ENCODE results near the gene MCC. TPM values are rescaled to one million over a fixed set of nuclear protein-coding genes. Genes with fewer than 3 reads are reported as not detected.

The MCC gene
- 1 to 10 TPM in 2 of 4 donors, under 1 TPM in 2; 0.45 to 3.5 (median 1.6) TPM for polyA plus RNA-seq
- long read RNA-seq, donor 1 = 0 reads
- long read RNA-seq, donor 2 = 0 reads
- long read RNA-seq, donor 3 = 0 reads
- long read RNA-seq, donor 4 = 0 reads
- long read RNA-seq, donor 5 = 0 reads
- long read RNA-seq, donor 6 = 0 reads
- long read RNA-seq, donor 7, full-length matches to known transcripts = 2 of 2 reads
- long read RNA-seq, donor 7, partial matches to known transcripts = 0 of 2 reads
- long read RNA-seq, donor 7, other reads (novel, unspliced or antisense) = 0 of 2 reads
- long read RNA-seq, donor 8 = 0 reads
- long read RNA-seq, donor 9 = 0 reads
- long read RNA-seq, donor 10 = 0 reads

- peak within 1 kb of the TSS in 2 of 3 donors; percentile 34 to 48 for H3K27ac ChIP-seq (ENCODE audit: low read depth in 1 of 3, low read length in 2 of 3)
- 1 to 3% (median 3%) methylated on average over 68 to 86 of the region's 86 CpGs for WGBS, 3 donors
- no peak for FAIRE-seq
These were observed at the start of gene MCC for GRCh38 chr5:113487781-113488644. TSS of gene MCC (minus strand) at chr5:113488453.

GRCh38 chr5:113531481-113532159 lies 43.4 kb upstream of the MCC start:
- no peak overlapping the region for H3K4me3 ChIP-seq (ENCODE audit: low read depth in 1 of 3, low read length in 3 of 3)
- no peak for DNase-seq
- H3K9me3 ChIP-seq (ENCODE audit: control insufficient read depth in 2 of 2, insufficient read depth in 1 of 2, low read depth in 1 of 2, low read length in 1 of 2) = peaks cover 0 to 21% of the 10 kb centered on the region in 2 donors
- no peak overlapping the region for H3K27ac ChIP-seq (ENCODE audit: low read depth in 1 of 3, low read length in 2 of 3)
- no peaks in the 10 kb centered on the region for H3K27me3 ChIP-seq (ENCODE audit: control insufficient read depth in 3 of 3, insufficient read depth in 3 of 3, low read length in 3 of 3)
- 93 to 98% (median 95%) methylated on average over 2 of the region's 2 CpGs for whole genome bisulfite sequencing, 3 donors
- FAIRE-seq = no peak
- H3K36me3 ChIP-seq (ENCODE audit: control insufficient read depth in 3 of 3, insufficient read depth in 2 of 3, low read depth in 1 of 3, low read length in 3 of 3) = peaks cover 4 to 23% (median 4%) of the 10 kb centered on the region in 3 donors
- no peaks in the 10 kb centered on the region for H3K4me1 ChIP-seq (ENCODE audit: control insufficient read depth in 3 of 3, insufficient read depth in 2 of 3, low read depth in 1 of 3, low read length in 2 of 3)

More at GRCh38 chr5:113487781-113488644, at the start of gene MCC:
- Histone ChIP-seq H3K4me3 (ENCODE audit: low read depth in 1 of 3, low read length in 3 of 3) (peak within 1 kb of the TSS; percentile 43 to 58 (median 56)), H3K9me3 (ENCODE audit: control insufficient read depth in 2 of 2, insufficient read depth in 1 of 2, low read depth in 1 of 2, low read length in 1 of 2) (peaks cover 0 to 7% of the 10 kb centered on the region in 2 donors), H3K27me3 (ENCODE audit: control insufficient read depth in 3 of 3, insufficient read depth in 3 of 3, low read length in 3 of 3) (peaks cover 4 to 44% (median 15%) of the 10 kb centered on the region in 3 donors), H3K36me3 (ENCODE audit: control insufficient read depth in 3 of 3, insufficient read depth in 2 of 3, low read depth in 1 of 3, low read length in 3 of 3) (no peaks in the 10 kb centered on the region), H3K4me1 (ENCODE audit: control insufficient read depth in 3 of 3, insufficient read depth in 2 of 3, low read depth in 1 of 3, low read length in 2 of 3) (peaks cover 0 to 9% (median 6%) of the 10 kb centered on the region in 3 donors)
- DNase-seq = peak; percentile 25 to 85

GRCh38 chr5:113527746-113528145 lies 39.5 kb upstream of the MCC start:
- FAIRE-seq = no peak
- no peaks in the 10 kb centered on the region for H3K27me3 ChIP-seq (ENCODE audit: control insufficient read depth in 3 of 3, insufficient read depth in 3 of 3, low read length in 3 of 3)
- DNase-seq = no peak
- H3K27ac ChIP-seq (ENCODE audit: low read depth in 1 of 3, low read length in 2 of 3) = no peak overlapping the region
- H3K4me3 ChIP-seq (ENCODE audit: low read depth in 1 of 3, low read length in 3 of 3) = no peak overlapping the region
- peaks cover 2 to 12% (median 4%) of the 10 kb centered on the region in 3 donors for H3K36me3 ChIP-seq (ENCODE audit: control insufficient read depth in 3 of 3, insufficient read depth in 2 of 3, low read depth in 1 of 3, low read length in 3 of 3)
- 93 to 98% (median 95%) methylated on average over 5 of the region's 5 CpGs for WGBS, 3 donors
- H3K9me3 ChIP-seq (ENCODE audit: control insufficient read depth in 2 of 2, insufficient read depth in 1 of 2, low read depth in 1 of 2, low read length in 1 of 2) = peaks cover 0 to 16% of the 10 kb centered on the region in 2 donors
- H3K4me1 ChIP-seq (ENCODE audit: control insufficient read depth in 3 of 3, insufficient read depth in 2 of 3, low read depth in 1 of 3, low read length in 2 of 3) = no peaks in the 10 kb centered on the region

- WGBS, 3 donors = 92 to 94% (median 93%) methylated on average over 4 of the region's 4 CpGs
- H3K9me3 ChIP-seq (ENCODE audit: control insufficient read depth in 2 of 2, insufficient read depth in 1 of 2, low read depth in 1 of 2, low read length in 1 of 2) = peaks cover 0 to 14% of the 10 kb centered on the region in 2 donors
- H3K4me3 ChIP-seq (ENCODE audit: low read depth in 1 of 3, low read length in 3 of 3) = no peak overlapping the region
- no peak for FAIRE-seq
- H3K27ac ChIP-seq (ENCODE audit: low read depth in 1 of 3, low read length in 2 of 3) = no peak overlapping the region
- H3K36me3 ChIP-seq (ENCODE audit: control insufficient read depth in 3 of 3, insufficient read depth in 2 of 3, low read depth in 1 of 3, low read length in 3 of 3) = peaks cover 2 to 11% (median 3%) of the 10 kb centered on the region in 3 donors
- H3K27me3 ChIP-seq (ENCODE audit: control insufficient read depth in 3 of 3, insufficient read depth in 3 of 3, low read length in 3 of 3) = no peaks in the 10 kb centered on the region
- no peaks in the 10 kb centered on the region for H3K4me1 ChIP-seq (ENCODE audit: control insufficient read depth in 3 of 3, insufficient read depth in 2 of 3, low read depth in 1 of 3, low read length in 2 of 3)
- no peak for DNase-seq
These were observed 38.2 kb upstream of the MCC start for GRCh38 chr5:113526421-113526820.

- Histone ChIP-seq H3K4me1 (ENCODE audit: control insufficient read depth in 3 of 3, insufficient read depth in 2 of 3, low read depth in 1 of 3, low read length in 2 of 3) (no peaks in the 10 kb centered on the region), H3K36me3 (ENCODE audit: control insufficient read depth in 3 of 3, insufficient read depth in 2 of 3, low read depth in 1 of 3, low read length in 3 of 3) (peaks cover 0 to 8% (median 0%) of the 10 kb centered on the region in 3 donors), H3K9me3 (ENCODE audit: control insufficient read depth in 2 of 2, insufficient read depth in 1 of 2, low read depth in 1 of 2, low read length in 1 of 2) (peaks cover 0 to 6% of the 10 kb centered on the region in 2 donors), H3K4me3 (ENCODE audit: low read depth in 1 of 3, low read length in 3 of 3) (no peak overlapping the region), H3K27me3 (ENCODE audit: control insufficient read depth in 3 of 3, insufficient read depth in 3 of 3, low read length in 3 of 3) (no peaks in the 10 kb centered on the region), H3K27ac (ENCODE audit: low read depth in 1 of 3, low read length in 2 of 3) (no peak overlapping the region)
- DNase-seq (no peak), FAIRE-seq (no peak)
- WGBS, 3 donors = 63 to 82% (median 68%) methylated on average over 2 of the region's 2 CpGs
These were observed 36.7 kb upstream of the MCC start for GRCh38 chr5:113524927-113525326.

GRCh38 chr5:113523168-113523567 lies 34.9 kb upstream of the MCC start:
- no peaks in the 10 kb centered on the region for H3K27me3 ChIP-seq (ENCODE audit: control insufficient read depth in 3 of 3, insufficient read depth in 3 of 3, low read length in 3 of 3)
- no peaks in the 10 kb centered on the region for H3K4me1 ChIP-seq (ENCODE audit: control insufficient read depth in 3 of 3, insufficient read depth in 2 of 3, low read depth in 1 of 3, low read length in 2 of 3)
- H3K4me3 ChIP-seq (ENCODE audit: low read depth in 1 of 3, low read length in 3 of 3) = no peak overlapping the region
- DNase-seq = no peak
- WGBS, 3 donors = 67 to 88% (median 81%) methylated on average over 2 of the region's 2 CpGs
- no peak for FAIRE-seq
- H3K9me3 ChIP-seq (ENCODE audit: control insufficient read depth in 2 of 2, insufficient read depth in 1 of 2, low read depth in 1 of 2, low read length in 1 of 2) = no peaks in the 10 kb centered on the region
- peaks cover 0 to 7% (median 2%) of the 10 kb centered on the region in 3 donors for H3K36me3 ChIP-seq (ENCODE audit: control insufficient read depth in 3 of 3, insufficient read depth in 2 of 3, low read depth in 1 of 3, low read length in 3 of 3)
- H3K27ac ChIP-seq (ENCODE audit: low read depth in 1 of 3, low read length in 2 of 3) = no peak overlapping the region

GRCh38 chr5:113520899-113521298 lies 32.6 kb upstream of the MCC start:
- no peaks in the 10 kb centered on the region for H3K4me1 ChIP-seq (ENCODE audit: control insufficient read depth in 3 of 3, insufficient read depth in 2 of 3, low read depth in 1 of 3, low read length in 2 of 3)
- no peak for FAIRE-seq
- DNase-seq = no peak

GRCh38 chr5:113520429-113520828 lies 32.2 kb upstream of the MCC start:
- H3K9me3 ChIP-seq (ENCODE audit: control insufficient read depth in 2 of 2, insufficient read depth in 1 of 2, low read depth in 1 of 2, low read length in 1 of 2) = no peaks in the 10 kb centered on the region
- DNase-seq (no peak), FAIRE-seq (peak; percentile 19)
- no peaks in the 10 kb centered on the region for H3K27me3 ChIP-seq (ENCODE audit: control insufficient read depth in 3 of 3, insufficient read depth in 3 of 3, low read length in 3 of 3)
- peaks cover 0 to 2% (median 0%) of the 10 kb centered on the region in 3 donors for H3K4me1 ChIP-seq (ENCODE audit: control insufficient read depth in 3 of 3, insufficient read depth in 2 of 3, low read depth in 1 of 3, low read length in 2 of 3)
- H3K27ac ChIP-seq (ENCODE audit: low read depth in 1 of 3, low read length in 2 of 3) = no peak overlapping the region
- no peak overlapping the region for H3K4me3 ChIP-seq (ENCODE audit: low read depth in 1 of 3, low read length in 3 of 3)
- H3K36me3 ChIP-seq (ENCODE audit: control insufficient read depth in 3 of 3, insufficient read depth in 2 of 3, low read depth in 1 of 3, low read length in 3 of 3) = peaks cover 0 to 7% (median 3%) of the 10 kb centered on the region in 3 donors

More at GRCh38 chr5:113520899-113521298, 32.6 kb upstream of the MCC start:
- H3K36me3 ChIP-seq (ENCODE audit: control insufficient read depth in 3 of 3, insufficient read depth in 2 of 3, low read depth in 1 of 3, low read length in 3 of 3) = peaks cover 0 to 7% (median 3%) of the 10 kb centered on the region in 3 donors
- H3K27me3 ChIP-seq (ENCODE audit: control insufficient read depth in 3 of 3, insufficient read depth in 3 of 3, low read length in 3 of 3) = no peaks in the 10 kb centered on the region
- peak overlapping the region in 1 of 3 donors; percentile 21 for H3K4me3 ChIP-seq (ENCODE audit: low read depth in 1 of 3, low read length in 3 of 3)
- H3K27ac ChIP-seq (ENCODE audit: low read depth in 1 of 3, low read length in 2 of 3) = no peak overlapping the region
- no peaks in the 10 kb centered on the region for H3K9me3 ChIP-seq (ENCODE audit: control insufficient read depth in 2 of 2, insufficient read depth in 1 of 2, low read depth in 1 of 2, low read length in 1 of 2)

All from small intestine (tissue), 16 donors.